Mucosa of rectum (tissue), 2 donors: ENCODE measurements around the gene GOLGA8G.
"Not testable (repeated sequence)": the region's sequence is repeated elsewhere in the genome, so short reads cannot be mapped to it uniquely, and the experiment has no call there.

Source experiments
- H3K27ac ChIP-seq, 2 donors: one replicate each; pipeline ENCODE4 v1.7.0; 2013; ENCODE audit warnings: inconsistent platforms in 2 of 2, low read depth in 2 of 2, low read length in 2 of 2
- H3K27me3 ChIP-seq, 2 donors: one replicate each; pipeline ENCODE4 v1.7.0; 2013; ENCODE audit warnings: low read length in 2 of 2; ENCODE audit not compliant: control insufficient read depth in 2 of 2, insufficient read depth in 2 of 2
- H3K36me3 ChIP-seq, 2 donors: one replicate each; pipeline ENCODE4 v1.7.0; 2013; ENCODE audit warnings: low read length in 2 of 2; ENCODE audit not compliant: control insufficient read depth in 2 of 2, insufficient read depth in 2 of 2
- H3K4me1 ChIP-seq, 2 donors: one replicate each; pipeline ENCODE4 v1.7.0; 2013; ENCODE audit warnings: low read length in 2 of 2, mild to moderate bottlenecking in 1 of 2; ENCODE audit not compliant: control insufficient read depth in 2 of 2, insufficient read depth in 2 of 2
- H3K4me3 ChIP-seq, 2 donors: one replicate each; pipeline ENCODE4 v1.7.0; 2013; ENCODE audit warnings: low read length in 2 of 2
- H3K9ac ChIP-seq, 2 donors: one replicate each; pipeline ENCODE4 v1.7.0; 2013; ENCODE audit warnings: low read length in 2 of 2, low read depth in 1 of 2, mild to moderate bottlenecking in 1 of 2
- H3K9me3 ChIP-seq, 2 donors: one replicate each; pipeline ENCODE4 v1.7.0; 2013; ENCODE audit warnings: low read length in 2 of 2; ENCODE audit not compliant: control insufficient read depth in 2 of 2
- donor health status: healthy.
- donor health status: Normal muscosa, but diverticular disease.

The GOLGA8G gene

GRCh38 chr15:28532954-28533353 lies at the start of gene GOLGA8G:
GOLGA8G (minus strand) TSS chr15:28532971; CDS start chr15:28532909, 62 bp downstream.
- H3K9ac ChIP-seq, H3K4me1 ChIP-seq, H3K4me3 ChIP-seq, H3K36me3 ChIP-seq, H3K9me3 ChIP-seq, H3K27me3 ChIP-seq, H3K27ac ChIP-seq: not testable (repeated sequence)

- H3K4me1 ChIP-seq, H3K9ac ChIP-seq, H3K27me3 ChIP-seq, H3K27ac ChIP-seq, H3K4me3 ChIP-seq, H3K9me3 ChIP-seq, H3K36me3 ChIP-seq: not testable (repeated sequence)
Measured at GRCh38 chr15:28573351-28573750, 40.6 kb upstream of the GOLGA8G start.

GRCh38 chr15:28553268-28553667 lies 20.5 kb upstream of the GOLGA8G start, which contains the start of gene GOLGA6L25:
GOLGA6L25 (plus strand) TSS chr15:28553568; CDS start chr15:28553629, 61 bp downstream.
- not testable (repeated sequence) for H3K4me3 ChIP-seq, H3K27ac ChIP-seq, H3K27me3 ChIP-seq, H3K9me3 ChIP-seq, H3K4me1 ChIP-seq, H3K9ac ChIP-seq, H3K36me3 ChIP-seq

GRCh38 chr15:28515208-28515607 lies 17.6 kb downstream of the GOLGA8G start:
- H3K27me3 ChIP-seq, H3K9me3 ChIP-seq, H3K36me3 ChIP-seq, H3K27ac ChIP-seq, H3K9ac ChIP-seq, H3K4me3 ChIP-seq, H3K4me1 ChIP-seq: not testable (repeated sequence)

GRCh38 chr15:28514128-28514527 lies 18.6 kb downstream of the GOLGA8G start:
- not testable (repeated sequence) for H3K27ac ChIP-seq, H3K4me1 ChIP-seq, H3K4me3 ChIP-seq, H3K36me3 ChIP-seq, H3K9me3 ChIP-seq, H3K9ac ChIP-seq, H3K27me3 ChIP-seq

- not testable (repeated sequence) for H3K4me1 ChIP-seq, H3K9me3 ChIP-seq, H3K36me3 ChIP-seq, H3K4me3 ChIP-seq, H3K27me3 ChIP-seq, H3K9ac ChIP-seq, H3K27ac ChIP-seq
Measured at GRCh38 chr15:28508217-28508889, 24.4 kb downstream of the GOLGA8G start.

- not testable (repeated sequence) for H3K36me3 ChIP-seq
Measured at GRCh38 chr15:28481340-28481739, 51.4 kb downstream of the GOLGA8G start.

More at GRCh38 chr15:28481340-28481739, 51.4 kb downstream of the GOLGA8G start:
- H3K9ac ChIP-seq, H3K4me3 ChIP-seq, H3K4me1 ChIP-seq, H3K27ac ChIP-seq, H3K27me3 ChIP-seq, H3K9me3 ChIP-seq: not testable (repeated sequence)
